HT1080 (cell line): ENCODE results near the gene TTLL8. TPM values are rescaled to one million over a fixed set of nuclear protein-coding genes. Genes with fewer than 3 reads are reported as not detected.
A peak's percentile ranks its signal among the peaks of the same experiment; 100 is the strongest.

Experiments used
- DNase-seq: peaks from one replicate; pipeline ENCODE4 v3.0.0-alpha.2; 2015; ENCODE audit warnings: low read depth
- total RNA-seq: library from RNA; depleted of rRNA; stranded (reverse); fragments of >200 nt; shearing (Covaris generic); gene quantifications from 2 replicates; pipeline ENCODE4 v1.2.3, GENCODE V29; 2014

TTLL8 gene
- total RNA-seq, 1 experiment from 2014 or later, result not detected

DNA sequence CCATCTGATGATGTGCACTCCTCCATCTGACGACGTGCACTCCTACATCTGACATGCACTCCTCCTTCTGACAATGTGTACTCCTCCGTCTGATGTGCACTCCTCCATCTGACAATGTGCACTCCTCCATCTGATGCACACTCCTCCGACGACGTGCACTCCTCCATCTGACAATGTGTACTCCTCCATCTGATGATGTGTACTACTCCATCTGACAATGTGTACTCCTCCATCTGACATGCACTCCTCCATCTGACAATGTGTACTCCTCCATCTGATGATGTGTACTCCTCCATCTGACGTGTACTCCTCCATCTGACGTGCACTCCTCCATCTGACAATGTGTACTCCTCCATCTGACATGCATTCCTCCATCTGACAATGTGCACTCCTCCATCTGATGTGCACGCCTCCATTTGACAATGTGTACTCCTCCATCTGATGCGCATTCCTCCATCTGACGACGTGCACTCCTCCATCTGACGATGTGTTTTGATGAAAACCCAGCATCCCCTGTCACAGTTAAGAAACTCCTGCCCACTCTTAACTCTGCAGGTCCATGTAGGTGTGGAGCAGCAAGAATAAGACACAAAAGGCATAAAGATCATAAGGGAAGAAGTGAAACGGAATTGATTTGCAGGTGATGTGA lies 35.8 kb downstream of the TTLL8 start:
- DNase-seq, result no peak

DNA sequence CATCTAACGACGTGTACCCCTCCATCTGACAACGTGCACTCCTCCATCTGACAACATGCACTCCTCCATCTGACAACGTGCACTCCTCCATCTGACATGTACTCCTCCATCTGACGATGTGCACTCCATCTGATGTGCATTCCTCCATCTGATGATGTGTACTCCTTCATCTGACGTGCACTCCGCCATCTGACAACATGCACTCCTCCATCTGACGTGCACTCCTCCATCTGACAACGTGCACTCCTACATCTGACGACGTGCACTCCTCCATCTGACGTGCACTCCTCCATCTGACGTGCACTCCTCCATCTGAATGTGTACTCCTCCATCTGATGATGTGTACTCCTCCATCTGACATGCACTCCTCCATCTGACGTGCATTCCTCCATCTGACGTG lies 37.5 kb downstream of the TTLL8 start:
- no peak for DNase-seq

DNA sequence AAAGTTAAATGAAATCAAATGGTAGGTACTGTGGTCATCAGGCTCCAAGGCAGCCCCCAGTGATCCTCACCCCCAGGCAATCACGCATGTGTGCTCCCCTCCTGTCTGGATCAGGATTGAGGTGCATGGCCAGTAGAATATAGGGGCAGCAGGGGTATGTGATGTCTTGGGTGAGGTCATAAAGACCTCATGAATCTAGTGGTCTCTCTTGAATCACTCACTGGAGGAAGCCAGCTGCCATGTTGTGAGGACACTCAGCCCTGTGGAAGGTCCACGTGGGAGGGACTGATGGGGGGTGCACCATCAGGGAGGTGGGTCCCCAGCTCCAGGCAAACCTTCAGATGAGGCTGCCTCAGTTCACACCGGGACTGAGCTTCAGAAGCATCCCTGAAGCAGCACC lies 38.8 kb downstream of the TTLL8 start:
- DNase-seq, result no peak

DNA sequence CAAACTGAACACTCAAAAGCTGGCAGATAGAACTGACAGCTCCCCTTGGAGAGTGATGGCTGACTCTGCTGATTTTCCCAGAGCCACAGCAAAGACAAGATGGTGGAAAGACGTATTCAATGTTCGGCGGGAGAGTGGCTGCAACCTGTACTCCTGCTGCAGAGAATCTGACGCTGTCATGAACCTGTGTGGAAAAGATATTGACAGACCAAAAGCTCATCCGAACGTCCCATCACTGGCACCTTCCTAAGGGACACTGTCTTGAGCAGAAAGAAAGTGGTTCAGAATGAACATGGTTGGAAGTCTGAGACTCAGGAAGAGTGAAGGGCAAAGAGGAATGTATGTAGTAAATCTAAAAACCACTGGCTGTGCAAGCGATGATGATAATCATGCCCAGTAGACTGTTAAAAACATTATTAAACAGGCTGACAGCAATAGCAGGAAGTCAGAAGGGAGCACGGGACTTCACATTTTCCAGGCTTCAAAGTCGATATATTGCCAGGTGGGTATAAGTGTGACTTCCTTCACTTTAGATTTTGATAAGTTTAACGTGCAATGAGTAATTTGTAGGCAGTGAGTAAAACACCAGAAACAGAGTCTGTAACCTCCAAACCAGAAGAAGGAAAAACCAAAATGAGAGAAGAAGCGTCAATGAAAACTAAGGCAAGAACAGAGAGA lies 39.4 kb downstream of the TTLL8 start:
- DNase-seq, result no peak

DNA sequence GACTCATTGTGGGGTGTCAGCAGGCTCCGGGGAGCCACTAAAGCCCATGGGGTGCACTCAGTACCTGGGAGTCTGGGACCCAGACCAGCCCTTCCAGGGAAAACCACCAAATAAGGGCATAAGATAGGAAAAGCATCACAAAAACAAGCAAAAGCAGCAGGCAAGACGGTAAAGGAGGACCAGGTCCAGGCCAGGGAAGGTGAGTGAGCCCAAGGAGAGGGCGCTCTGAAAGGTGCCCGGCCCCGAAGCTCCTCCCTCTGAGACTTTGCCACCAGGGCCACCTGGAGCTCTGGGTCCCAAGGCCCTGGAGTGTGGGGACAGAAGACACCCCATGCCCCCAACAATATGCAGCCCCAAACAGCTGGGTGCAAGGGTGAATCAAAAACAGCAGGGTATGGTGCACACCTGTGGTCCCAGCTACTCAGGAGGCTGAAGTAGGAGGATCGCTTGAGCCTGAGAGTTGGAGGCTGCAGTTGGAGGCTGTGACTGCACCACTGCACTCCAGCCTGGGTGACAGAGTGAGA lies 40.3 kb downstream of the TTLL8 start:
- no peak for DNase-seq

DNA sequence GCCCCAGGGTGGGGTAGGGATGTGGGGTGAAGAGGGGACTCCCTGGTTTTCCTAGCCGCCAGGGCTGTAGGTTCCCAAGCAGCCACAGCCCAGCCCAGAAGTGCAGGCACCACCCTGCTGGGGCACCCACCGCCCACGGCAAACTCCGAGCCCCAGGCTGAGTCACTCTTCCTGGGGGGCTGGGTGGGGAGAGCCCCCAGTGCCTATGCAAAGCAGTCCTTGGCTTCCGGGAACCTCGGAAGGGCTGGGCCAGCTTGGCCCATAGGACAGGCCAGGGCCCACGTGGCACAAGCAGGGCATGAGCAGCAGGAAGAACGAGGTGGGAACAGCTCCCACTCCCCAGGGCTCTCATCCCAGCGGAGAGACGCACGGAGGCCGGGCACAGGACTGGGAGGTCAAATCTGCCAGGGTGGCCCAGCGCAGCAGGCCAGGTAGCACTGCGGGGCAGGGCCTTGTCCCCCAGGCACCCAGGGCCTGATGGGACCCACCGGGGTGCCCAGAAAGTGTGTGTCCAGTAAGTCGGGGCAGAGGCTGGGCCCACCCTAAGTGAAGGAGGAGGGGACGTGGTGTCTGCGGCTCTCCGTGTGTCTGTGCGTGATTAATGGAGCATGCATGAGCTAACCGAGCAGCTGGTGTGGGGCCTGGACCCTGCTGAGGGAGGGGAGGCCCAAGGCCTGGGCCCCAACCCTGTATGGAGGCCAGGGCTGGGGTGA lies 41.0 kb downstream of the TTLL8 start:
- peak; percentile 24 for DNase-seq

DNA sequence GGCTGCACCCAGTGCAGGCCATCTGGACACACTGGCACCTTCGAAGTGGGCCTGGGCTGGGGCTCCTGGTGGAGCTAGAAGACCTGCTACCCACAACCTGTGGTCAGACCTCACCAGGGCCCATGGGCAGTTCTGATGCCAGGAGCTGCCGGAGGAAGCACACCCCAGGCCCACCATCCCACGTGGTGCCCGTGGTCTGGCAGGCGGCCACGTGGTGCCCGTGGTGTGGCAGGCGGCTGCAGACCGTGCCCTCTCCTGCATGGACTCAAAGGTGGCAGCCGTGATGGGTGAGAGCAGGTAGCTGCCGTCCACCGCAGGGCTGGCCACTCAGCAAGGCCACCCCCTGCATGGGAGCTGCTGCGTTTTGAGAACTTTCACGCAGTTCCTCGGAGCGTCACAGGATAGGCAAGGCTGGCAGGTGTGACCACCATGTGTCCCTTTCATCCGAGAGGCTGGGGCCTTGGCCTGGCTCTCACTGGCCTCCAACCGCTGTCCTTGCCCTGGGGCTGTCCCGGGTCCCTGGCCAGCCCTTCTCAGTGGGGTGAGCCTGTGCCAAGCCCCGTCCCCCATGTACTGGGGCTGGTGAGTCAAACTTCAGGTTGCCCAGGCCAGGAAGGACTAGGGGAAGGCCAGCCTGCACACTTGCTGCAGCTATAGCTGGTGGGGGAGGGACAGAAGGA lies 41.6 kb downstream of the TTLL8 start:
- no peak for DNase-seq

DNA sequence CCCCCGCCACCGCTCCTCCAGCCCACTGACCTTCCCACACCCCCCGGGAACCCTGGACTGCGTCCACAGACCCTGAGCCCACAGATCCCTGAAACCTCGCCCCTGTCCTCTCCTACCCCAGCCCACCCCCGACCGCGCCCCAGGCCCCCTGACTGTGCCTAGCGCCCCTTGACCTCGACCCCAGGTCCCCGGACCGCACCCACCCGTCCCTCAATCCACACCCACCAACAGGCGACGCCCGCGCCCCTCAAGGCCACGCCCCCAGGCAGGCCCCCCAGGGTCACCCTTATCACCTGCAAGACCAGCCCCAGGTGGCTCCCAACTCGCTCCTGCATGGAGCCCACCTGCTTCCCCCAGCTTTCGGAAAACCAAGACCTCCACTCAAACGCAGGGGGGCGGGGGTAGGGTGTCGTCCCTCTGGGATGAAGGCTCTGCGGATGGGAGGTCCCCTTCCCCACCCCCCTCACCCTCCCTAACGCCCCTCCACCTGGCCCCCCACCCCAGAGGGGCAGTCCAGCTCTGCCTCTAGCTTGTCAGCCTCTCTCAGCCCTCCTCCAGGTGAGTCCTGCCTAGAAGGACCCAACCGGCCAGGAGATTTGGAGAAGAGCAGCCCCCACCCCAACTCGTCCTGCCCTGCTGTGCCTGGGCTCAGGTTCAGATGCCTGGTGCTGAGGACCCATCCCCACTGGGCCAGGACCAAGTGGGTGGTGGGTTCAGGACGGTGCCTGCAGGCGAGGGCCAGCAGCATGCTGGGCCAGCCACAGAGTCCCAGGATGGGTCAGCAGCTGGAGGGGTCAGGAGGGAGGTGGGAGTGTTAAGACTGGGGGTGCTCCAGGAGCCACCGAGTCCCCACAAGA lies 42.4 kb downstream of the TTLL8 start:
- DNase-seq, result no peak

DNA sequence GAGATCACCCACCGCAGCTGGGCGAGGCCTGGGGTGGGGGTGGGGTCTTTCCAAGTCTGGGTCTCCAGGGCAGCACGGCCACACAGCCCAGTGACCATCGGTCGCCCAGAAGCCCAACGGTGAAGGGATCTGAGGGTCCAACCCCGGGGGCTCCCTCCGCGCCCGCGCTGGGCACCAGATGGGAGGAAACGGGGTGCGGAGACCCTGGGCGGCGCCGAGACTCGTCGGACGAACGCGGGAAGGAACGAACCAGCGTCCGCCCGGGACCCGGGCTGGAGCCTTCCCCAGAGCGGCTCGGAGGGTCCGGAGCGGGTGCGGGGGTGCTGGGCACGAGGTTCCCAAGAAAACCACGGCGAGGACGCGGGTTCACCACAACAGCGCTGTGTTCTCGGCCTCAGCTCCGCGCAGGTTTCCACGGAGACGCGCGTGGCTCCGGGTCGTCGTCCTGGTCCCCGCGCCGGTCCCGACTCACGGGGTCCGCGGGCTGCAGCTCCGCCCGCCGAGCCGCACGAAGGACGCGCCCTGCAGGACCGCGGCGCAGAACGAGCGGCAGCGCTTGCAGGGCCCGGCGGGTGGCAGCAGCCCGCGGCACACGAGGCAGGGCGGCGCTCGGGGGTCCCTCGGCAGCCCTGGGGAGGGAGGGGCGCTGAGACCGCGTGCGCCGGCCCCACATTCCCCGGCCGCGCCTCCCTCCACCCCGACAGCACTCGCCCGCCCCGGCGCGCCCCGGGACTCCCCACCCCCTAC lies 43.3 kb downstream of the TTLL8 start:
- DNase-seq, result no peak

DNA sequence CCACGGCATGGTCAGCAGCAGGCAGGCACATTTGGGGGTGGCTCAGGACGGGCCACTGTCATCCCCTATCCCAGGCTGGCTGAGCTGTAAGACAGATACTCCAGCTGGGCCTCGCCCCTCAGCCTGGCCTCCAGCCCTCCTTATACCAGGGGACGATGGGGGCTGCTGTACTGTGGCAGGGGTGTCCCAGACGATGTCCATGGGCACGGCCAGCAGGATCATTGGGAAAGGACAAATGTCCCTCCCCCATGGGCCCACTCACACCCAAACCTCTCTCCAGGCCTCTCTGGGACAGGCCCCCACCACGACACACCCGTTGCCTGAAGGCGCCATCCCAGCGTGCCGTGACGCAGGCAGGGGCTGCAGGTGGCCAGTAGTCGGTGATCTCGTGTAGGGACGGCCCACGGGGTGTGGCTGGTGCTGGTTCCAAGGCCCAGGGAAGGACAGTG lies 44.0 kb downstream of the TTLL8 start:
- no peak for DNase-seq

DNA sequence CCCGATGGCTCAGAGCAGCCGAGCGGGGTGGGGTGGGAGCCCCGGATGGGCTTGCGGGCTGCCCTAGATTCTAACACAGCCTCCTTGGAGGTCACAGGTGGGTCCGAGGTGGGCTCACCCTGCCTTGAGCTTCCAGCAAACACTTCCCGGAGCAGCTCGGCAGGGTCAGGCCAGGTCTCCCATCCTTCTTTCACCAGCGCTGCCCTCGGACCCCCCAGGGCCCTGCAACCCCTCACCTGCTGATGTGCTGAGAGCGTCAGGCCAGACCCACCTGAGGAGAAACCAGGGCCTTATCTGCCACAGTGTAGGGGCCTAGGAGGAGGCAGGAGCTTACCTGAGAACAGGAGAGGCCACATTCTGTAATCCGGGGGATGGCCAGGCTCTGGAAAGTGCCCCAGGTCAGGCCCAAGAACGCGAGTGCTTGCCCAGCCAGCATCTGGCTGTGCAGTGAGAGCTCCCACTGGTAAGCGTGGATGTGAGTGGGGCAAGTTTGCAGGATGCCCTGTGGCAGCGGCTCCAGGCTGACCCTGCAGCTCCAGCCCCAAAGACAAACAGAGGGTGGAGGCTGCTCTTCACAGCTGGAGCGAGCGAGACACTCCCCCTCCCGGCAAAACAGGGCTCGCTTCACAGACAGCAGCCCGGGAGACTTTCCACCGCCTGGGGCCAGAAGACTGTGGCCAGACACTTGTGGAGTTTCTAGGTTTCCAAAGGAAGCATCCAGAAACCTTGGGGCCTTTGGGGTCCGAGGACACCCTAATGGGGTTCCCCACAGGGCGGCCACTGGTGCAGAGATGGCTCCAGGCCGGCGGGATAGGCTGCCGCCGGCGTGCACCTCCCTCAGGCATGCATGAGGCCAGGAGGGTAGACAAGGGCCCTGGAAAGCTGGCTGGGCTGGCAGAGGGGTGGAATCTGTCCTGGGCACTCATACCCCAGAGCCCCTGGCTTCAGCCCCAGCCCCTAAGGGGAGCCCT lies 45.6 kb downstream of the TTLL8 start, which contains the start of gene IL17REL:
Gene IL17REL, minus strand, starts transcription at position 555 of the 971 bp plus-strand sequence. Its CDS starts 119 bp downstream, at position 436.
- no peak for DNase-seq

DNA sequence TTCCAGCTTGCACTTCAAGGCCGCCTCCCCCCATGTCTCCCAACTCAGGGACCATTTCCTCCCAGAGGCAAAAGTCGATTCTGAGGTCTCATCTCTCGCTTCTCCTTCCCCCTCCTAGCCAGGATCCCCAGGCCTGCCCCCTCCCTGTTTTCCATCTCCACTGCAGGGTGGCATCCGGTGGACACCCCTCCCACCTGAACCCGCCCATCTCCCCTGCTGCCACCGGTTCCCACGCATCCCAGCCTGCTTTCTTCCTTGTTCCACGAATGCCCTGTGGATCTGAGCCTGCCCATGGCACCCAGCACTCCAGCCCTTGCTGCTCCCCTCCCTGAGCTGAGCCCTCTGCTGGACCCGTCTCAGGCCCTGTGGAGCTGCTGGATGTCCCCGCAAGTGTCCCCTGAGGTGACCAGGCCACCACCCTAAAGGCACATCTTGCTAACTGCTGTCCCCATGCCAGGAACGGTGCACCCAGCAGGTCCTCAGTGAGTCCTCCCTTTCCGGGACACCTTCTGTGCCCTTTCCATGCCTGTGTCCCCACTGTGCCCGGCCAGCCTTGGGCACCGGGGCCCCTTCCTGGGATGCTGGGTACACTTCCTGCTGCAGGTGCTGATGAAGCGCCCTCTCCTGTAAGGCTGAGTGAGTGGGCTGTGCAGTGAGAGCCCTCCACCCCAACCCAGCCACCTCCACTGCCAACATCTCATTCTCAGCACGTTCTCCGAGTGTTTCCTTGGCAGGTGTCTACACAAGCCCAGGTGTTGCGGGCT lies 46.5 kb downstream of the TTLL8 start:
- no peak for DNase-seq

DNA sequence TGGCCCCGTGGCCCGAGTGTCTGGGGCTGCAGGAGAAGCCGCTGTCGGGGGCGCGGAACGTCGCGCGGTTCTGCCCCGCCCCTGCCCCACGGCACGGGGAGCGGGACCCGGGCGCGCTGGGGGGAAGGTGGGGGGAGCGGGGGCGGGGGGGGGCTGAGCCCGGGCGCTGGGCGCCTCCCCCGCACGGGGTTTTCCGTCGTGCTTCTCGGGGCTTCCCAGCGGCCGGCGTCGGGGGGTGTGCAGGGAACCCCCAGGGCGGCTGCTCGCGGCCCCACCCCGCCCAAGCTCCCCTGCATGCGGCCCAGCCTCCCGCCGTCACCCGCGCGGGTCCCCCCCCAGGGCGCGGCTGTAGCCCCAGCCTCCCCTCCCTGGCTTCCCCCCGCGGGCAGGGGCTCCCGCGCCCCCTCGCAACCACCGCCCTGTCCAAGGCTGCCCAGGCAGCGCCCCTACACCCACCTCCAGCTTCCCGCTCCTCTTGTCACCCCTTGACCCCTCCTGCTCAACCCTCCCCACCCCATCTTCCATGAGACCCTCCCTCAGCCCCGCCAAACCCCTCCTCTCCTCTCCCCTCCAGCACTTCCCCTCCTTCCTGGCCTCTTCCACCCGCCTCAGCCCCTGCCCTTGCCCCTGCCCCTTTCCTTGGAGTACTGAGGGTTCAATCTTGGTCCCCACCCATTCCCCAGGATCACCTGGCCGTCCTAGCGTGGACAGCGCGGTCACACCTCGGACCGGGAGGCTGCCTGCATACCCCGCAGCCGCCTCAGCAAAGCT lies 47.2 kb downstream of the TTLL8 start:
- DNase-seq, result no peak

DNA sequence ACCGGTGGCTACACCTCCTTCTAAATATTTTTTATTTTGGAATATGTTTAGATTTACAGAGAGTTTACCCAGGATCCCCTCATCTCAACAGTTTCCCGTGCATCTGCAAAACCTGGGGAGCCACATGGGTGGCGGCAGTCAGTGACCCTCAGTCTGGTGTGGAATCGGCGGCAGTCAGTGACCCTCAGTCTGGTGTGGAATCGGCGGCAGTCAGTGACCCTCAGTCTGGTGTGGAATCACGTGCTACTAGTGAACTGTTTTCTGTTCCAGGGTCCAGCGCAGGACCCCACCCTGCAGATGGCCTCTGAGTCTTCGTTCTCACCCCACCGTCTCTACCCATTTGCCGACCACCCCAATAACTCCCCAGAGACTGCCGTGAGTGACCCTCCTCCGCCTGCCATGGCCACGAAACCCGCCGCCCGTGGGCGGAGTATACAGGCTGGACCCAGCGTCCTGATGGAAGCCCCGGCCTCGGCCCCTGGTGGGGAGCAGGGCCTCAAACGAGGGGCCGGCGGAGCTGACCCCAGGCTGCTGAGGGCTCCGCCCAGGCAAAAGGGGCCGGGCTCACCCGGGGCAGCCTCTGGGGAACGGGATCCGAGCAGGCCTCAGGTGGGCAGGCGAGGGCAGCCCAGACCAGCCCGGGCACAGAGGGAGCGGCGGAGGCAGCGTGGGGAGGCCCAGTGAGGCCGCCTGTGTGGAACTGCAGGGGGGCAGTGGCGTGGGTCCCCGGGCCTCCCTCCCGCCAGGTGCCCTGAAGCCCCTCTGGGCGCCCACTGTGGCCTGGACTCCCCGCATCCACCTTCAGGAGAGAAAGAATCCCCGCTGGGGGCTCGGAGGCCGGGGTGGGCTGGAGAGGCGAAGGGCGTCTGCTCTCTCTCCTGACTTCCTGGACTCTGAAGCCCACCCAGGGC lies 48.1 kb downstream of the TTLL8 start:
- no peak for DNase-seq

DNA sequence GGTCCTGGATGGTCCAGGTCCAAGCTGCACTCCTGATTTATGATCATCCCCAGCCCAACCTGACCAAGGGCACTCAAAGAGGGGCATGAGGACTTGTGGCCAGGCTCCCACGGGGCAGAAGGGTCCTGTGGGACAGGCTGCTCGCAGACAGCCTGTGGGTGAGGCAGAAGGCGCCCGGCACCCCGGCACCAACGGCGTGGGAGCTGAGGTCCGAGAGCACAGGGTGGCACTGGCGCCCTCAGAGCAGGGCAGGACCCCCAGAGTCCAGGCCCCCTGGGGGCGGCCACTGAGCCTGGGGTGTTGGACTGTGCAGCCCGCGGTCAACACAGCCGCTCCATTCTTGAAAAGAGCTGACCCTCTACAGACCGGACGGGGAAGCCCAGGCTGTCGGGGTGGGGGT lies 48.8 kb downstream of the TTLL8 start:
- no peak for DNase-seq
